ENCODE measurements around the gene DCC.

The DCC gene

GRCh38 chr18:52620926-52621439 lies 281.0 kb downstream of the DCC start:
- Histone ChIP-seq H3K9ac (ENCODE audit: low read length) (no peak overlapping the region), H3K27ac (ENCODE audit: low read length) (no peak overlapping the region), H3K4me2 (ENCODE audit: low read depth, low read length) (no peak overlapping the region), H3K79me2 (ENCODE audit: low read length) (no peaks in the 10 kb centered on the region), H3K27me3 (replicated peaks; ENCODE audit: insufficient read depth, low read length) (no peaks in the 10 kb centered on the region), H3K9me2 (replicated peaks; ENCODE audit: insufficient read depth, low read length) (no peaks in the 10 kb centered on the region), H3K4me3 (ENCODE audit: low read length) (no peak overlapping the region), H3K4me1 (ENCODE audit: low read length) (no peaks in the 10 kb centered on the region), H2AFZ (ENCODE audit: low read length) (no peak overlapping the region), H3F3A (ENCODE audit: insufficient read depth, low read length) (no peaks in the 10 kb centered on the region), H3K9me3 (replicated peaks; ENCODE audit: insufficient read depth, low read length) (no peaks in the 10 kb centered on the region), H4K20me1 (ENCODE audit: insufficient read depth, low read length) (no peaks in the 10 kb centered on the region), H3K36me3 (replicated peaks; ENCODE audit: insufficient read depth, low read length) (no peaks in the 10 kb centered on the region)
- DNase-seq, result no peak
- TF ChIP-seq CTCF (IDR thresholded peaks at IDR 0.05; ENCODE audit: low read length), result no peak
- TF ChIP-seq EZH2 (optimal IDR thresholded peaks at IDR 0.05; ENCODE audit: low read depth, low read length), result no peak
- no peak for TF ChIP-seq EZH2phosphoT487 (IDR thresholded peaks at IDR 0.05; ENCODE audit: low read length)

- Histone ChIP-seq H3K36me3 (replicated peaks; ENCODE audit: insufficient read depth, low read length) (no peaks in the 10 kb centered on the region), H3F3A (ENCODE audit: insufficient read depth, low read length) (no peaks in the 10 kb centered on the region), H3K79me2 (ENCODE audit: low read length) (no peaks in the 10 kb centered on the region), H3K27me3 (replicated peaks; ENCODE audit: insufficient read depth, low read length) (no peaks in the 10 kb centered on the region), H3K27ac (ENCODE audit: low read length) (no peak overlapping the region), H3K9me3 (replicated peaks; ENCODE audit: insufficient read depth, low read length) (no peaks in the 10 kb centered on the region), H3K4me2 (ENCODE audit: low read depth, low read length) (no peak overlapping the region), H2AFZ (ENCODE audit: low read length) (no peak overlapping the region), H3K9ac (ENCODE audit: low read length) (no peak overlapping the region), H3K4me3 (ENCODE audit: low read length) (no peak overlapping the region), H3K4me1 (ENCODE audit: low read length) (no peaks in the 10 kb centered on the region), H3K9me2 (replicated peaks; ENCODE audit: insufficient read depth, low read length) (no peaks in the 10 kb centered on the region), H4K20me1 (ENCODE audit: insufficient read depth, low read length) (no peaks in the 10 kb centered on the region)
- TF ChIP-seq EZH2 (optimal IDR thresholded peaks at IDR 0.05; ENCODE audit: low read depth, low read length) (no peak), EZH2phosphoT487 (IDR thresholded peaks at IDR 0.05; ENCODE audit: low read length) (no peak), CTCF (IDR thresholded peaks at IDR 0.05; ENCODE audit: low read length) (no peak)
- DNase-seq, result no peak
Measured at GRCh38 chr18:52624702-52625101, 284.7 kb downstream of the DCC start.

GRCh38 chr18:52636536-52636935 lies 296.5 kb downstream of the DCC start:
- Histone ChIP-seq H3K9me3 (replicated peaks; ENCODE audit: insufficient read depth, low read length) (no peaks in the 10 kb centered on the region), H3K27me3 (replicated peaks; ENCODE audit: insufficient read depth, low read length) (no peaks in the 10 kb centered on the region), H2AFZ (ENCODE audit: low read length) (no peak overlapping the region), H3K4me2 (ENCODE audit: low read depth, low read length) (no peak overlapping the region), H3K4me3 (ENCODE audit: low read length) (no peak overlapping the region), H3F3A (ENCODE audit: insufficient read depth, low read length) (no peaks in the 10 kb centered on the region), H3K9ac (ENCODE audit: low read length) (no peak overlapping the region), H3K79me2 (ENCODE audit: low read length) (no peaks in the 10 kb centered on the region), H4K20me1 (ENCODE audit: insufficient read depth, low read length) (no peaks in the 10 kb centered on the region), H3K9me2 (replicated peaks; ENCODE audit: insufficient read depth, low read length) (no peaks in the 10 kb centered on the region), H3K4me1 (ENCODE audit: low read length) (no peaks in the 10 kb centered on the region), H3K27ac (ENCODE audit: low read length) (no peak overlapping the region), H3K36me3 (replicated peaks; ENCODE audit: insufficient read depth, low read length) (no peaks in the 10 kb centered on the region)
- no peak for DNase-seq
- no peak for TF ChIP-seq EZH2phosphoT487 (IDR thresholded peaks at IDR 0.05; ENCODE audit: low read length)
- TF ChIP-seq CTCF (IDR thresholded peaks at IDR 0.05; ENCODE audit: low read length), result no peak
- TF ChIP-seq EZH2 (optimal IDR thresholded peaks at IDR 0.05; ENCODE audit: low read depth, low read length), result no peak

Measured in MM.1S (cell line).